ENCODE results near the gene AIM2. TPM values are rescaled to one million over a fixed set of nuclear protein-coding genes. Genes with fewer than 3 reads are reported as not detected.

AIM2 gene
- total and polyA plus RNA-seq, 10 of the 15 experiments (the other 5 are each of a cell fraction or from before 2014, with no cell fraction given) = 7.9 to 35.7 (median 12.8) TPM

DNA sequence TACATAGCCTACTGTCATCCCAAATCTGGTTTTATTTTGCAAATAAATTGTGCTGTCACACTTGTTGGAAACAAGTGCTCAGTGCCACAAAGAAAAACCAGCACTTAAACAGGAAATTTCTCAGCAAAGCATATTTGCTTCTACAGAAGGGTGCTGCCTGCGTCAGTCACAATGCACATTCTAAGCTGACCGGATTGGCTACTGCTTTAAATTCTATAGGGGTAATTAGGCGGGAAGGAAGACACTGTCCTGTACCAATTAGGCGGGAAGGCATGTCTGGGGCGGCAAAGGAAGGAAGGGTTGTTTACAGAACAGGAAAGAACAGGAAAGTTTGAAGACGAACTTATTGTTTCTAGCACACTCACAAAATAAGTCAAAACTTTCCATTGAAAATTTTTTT lies 64.1 kb downstream of the AIM2 start:
- BruUV-seq (replicated peaks) = no TSS peak
- ChIA-PET RAD21 (ENCODE audit: unreplicated experiment) (interaction anchor here (1.0 kb wide), 1 partner anchor 180 kb away, joined by 3 read pairs; no protein-coding TSS in a partner anchor), POLR2A (interaction anchor here (0.6 to 4.5 kb wide), 3 partner anchors 55 to 634 kb away, joined by 3 to 18 read pairs (median 6); partner anchors contain the start of gene AIM2), SMC1A (ENCODE audit: uncharacterized antibody, unreplicated experiment) (interaction anchor here (1.6 to 2.7 kb wide), 2 partner anchors 18 to 64 kb away, joined by 3 to 18 read pairs; partner anchors contain the start of gene AIM2), CTCF (interaction anchor here (1.9 to 7.4 kb wide), 2 partner anchors 60 to 64 kb away, joined by 9 to 37 read pairs; partner anchors contain the start of gene AIM2)
- Histone ChIP-seq H3K9me3 (replicated peaks; ENCODE audit: control insufficient read depth, insufficient read depth, low read length) (no peaks in the 10 kb centered on the region; the same call in 2 of the 3 replicates), H2AFZ (ENCODE audit: control insufficient read depth, low read depth, low read length) (no peak overlapping the region), H3K4me2 (ENCODE audit: control insufficient read depth, insufficient read depth) (peak overlapping the region; percentile 78), H3K79me2 (ENCODE audit: control insufficient read depth, insufficient read depth, low read length) (peaks cover 85% of the 10 kb centered on the region), H3K9ac (ENCODE audit: control insufficient read depth, insufficient read depth, low read length) (peak overlapping the region; percentile 99), H3K36me3 (ENCODE audit: control insufficient read depth in 2 of 2, insufficient read depth in 2 of 2, low read length in 1 of 2) (peaks cover 1 to 19% of the 10 kb centered on the region in 2 experiments; a peak in 3 of 4 replicates), H4K20me1 (ENCODE audit: control insufficient read depth, insufficient read depth) (no peaks in the 10 kb centered on the region), H3K27ac (ENCODE audit: control insufficient read depth, insufficient read depth) (peak overlapping the region; percentile 100), H3K4me1 (ENCODE audit: control insufficient read depth, insufficient read depth, low read length) (peaks cover 17% of the 10 kb centered on the region; the same call in 1 of the 2 replicates), H3K4me3 (peak overlapping the region; percentile 76), H3K27me3 (replicated peaks in 1 of 2; ENCODE audit: control insufficient read depth in 2 of 2, insufficient read depth in 2 of 2, low read length in 1 of 2) (no peaks in the 10 kb centered on the region)
- no peak for FAIRE-seq
- ATAC-seq = peak; percentile 54
- 1% methylated on average over 6 of the region's 6 CpGs for WGBS (ENCODE audit: insufficient coverage, insufficient replicate concordance, low lambda C conversion rate, missing lambda C conversion rate)
- in situ Hi-C loops (cut with MboI) (no loop called here), intact Hi-C loops (cut with micrococcal nuclease; ENCODE audit: unreplicated experiment) (no loop called here)
- peak; percentile 58 for DNase-seq (ENCODE audit: low read depth, low spot score)
- peak; percentile 28; the same call in 1 of the 2 replicates for TF ChIP-seq TAF1 (IDR thresholded peaks at IDR 0.05; ENCODE audit: borderline replicate concordance, low read depth, low read length)
- no peak for TF ChIP-seq IRF4 (IDR thresholded peaks at IDR 0.05; ENCODE audit: low read depth, low read length)
- TF ChIP-seq EZH2 (IDR thresholded peaks at IDR 0.05; ENCODE audit: borderline replicate concordance, control insufficient read depth, low read depth, low read length) = no peak
- TF ChIP-seq, protein P1, sequence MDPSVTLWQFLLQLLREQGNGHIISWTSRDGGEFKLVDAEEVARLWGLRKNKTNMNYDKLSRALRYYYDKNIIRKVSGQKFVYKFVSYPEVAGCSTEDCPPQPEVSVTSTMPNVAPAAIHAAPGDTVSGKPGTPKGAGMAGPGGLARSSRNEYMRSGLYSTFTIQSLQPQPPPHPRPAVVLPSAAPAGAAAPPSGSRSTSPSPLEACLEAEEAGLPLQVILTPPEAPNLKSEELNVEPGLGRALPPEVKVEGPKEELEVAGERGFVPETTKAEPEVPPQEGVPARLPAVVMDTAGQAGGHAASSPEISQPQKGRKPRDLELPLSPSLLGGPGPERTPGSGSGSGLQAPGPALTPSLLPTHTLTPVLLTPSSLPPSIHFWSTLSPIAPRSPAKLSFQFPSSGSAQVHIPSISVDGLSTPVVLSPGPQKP (IDR thresholded peaks at IDR 0.05; ENCODE audit: low read depth, low read length) = no peak
- peak; percentile 9; the same call in 1 of the 2 replicates for TF ChIP-seq MAX (IDR thresholded peaks at IDR 0.05; ENCODE audit: low read depth, low read length)
- no peak for TF ChIP-seq RAD51 (IDR thresholded peaks at IDR 0.05)
- no peak for TF ChIP-seq MEF2A (IDR thresholded peaks at IDR 0.05; ENCODE audit: insufficient read depth, low read depth, low read length)
- TF ChIP-seq MTA3 (IDR thresholded peaks at IDR 0.05; ENCODE audit: borderline replicate concordance, low read length) = peak; percentile 55; the same call in 1 of the 2 replicates
- TF ChIP-seq, protein P2, sequence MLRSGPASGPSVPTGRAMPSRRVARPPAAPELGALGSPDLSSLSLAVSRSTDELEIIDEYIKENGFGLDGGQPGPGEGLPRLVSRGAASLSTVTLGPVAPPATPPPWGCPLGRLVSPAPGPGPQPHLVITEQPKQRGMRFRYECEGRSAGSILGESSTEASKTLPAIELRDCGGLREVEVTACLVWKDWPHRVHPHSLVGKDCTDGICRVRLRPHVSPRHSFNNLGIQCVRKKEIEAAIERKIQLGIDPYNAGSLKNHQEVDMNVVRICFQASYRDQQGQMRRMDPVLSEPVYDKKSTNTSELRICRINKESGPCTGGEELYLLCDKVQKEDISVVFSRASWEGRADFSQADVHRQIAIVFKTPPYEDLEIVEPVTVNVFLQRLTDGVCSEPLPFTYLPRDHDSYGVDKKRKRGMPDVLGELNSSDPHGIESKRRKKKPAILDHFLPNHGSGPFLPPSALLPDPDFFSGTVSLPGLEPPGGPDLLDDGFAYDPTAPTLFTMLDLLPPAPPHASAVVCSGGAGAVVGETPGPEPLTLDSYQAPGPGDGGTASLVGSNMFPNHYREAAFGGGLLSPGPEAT (IDR thresholded peaks at IDR 0.05; ENCODE audit: low read depth) = 0 out of 2 replicates have a peak, but pooled peaks have one; percentile 16
- no peak for TF ChIP-seq SIX5 (IDR thresholded peaks at IDR 0.05; ENCODE audit: low read depth, low read length, severe bottlenecking)
- TF ChIP-seq MTA2 (IDR thresholded peaks at IDR 0.05; ENCODE audit: low read depth) = no peak
- TF ChIP-seq NFYB (IDR thresholded peaks at IDR 0.05; ENCODE audit: insufficient read depth, low read depth, low read length) = peak; percentile 58; the same call in 1 of the 2 replicates
- TF ChIP-seq TCF3 (IDR thresholded peaks at IDR 0.05; ENCODE audit: borderline replicate concordance, insufficient read depth, low read depth, low read length) = no peak
- peak; percentile 64; the same call in 1 of the 2 replicates for TF ChIP-seq CREB1 (IDR thresholded peaks at IDR 0.05; ENCODE audit: low read depth)
- TF ChIP-seq, protein P3, sequence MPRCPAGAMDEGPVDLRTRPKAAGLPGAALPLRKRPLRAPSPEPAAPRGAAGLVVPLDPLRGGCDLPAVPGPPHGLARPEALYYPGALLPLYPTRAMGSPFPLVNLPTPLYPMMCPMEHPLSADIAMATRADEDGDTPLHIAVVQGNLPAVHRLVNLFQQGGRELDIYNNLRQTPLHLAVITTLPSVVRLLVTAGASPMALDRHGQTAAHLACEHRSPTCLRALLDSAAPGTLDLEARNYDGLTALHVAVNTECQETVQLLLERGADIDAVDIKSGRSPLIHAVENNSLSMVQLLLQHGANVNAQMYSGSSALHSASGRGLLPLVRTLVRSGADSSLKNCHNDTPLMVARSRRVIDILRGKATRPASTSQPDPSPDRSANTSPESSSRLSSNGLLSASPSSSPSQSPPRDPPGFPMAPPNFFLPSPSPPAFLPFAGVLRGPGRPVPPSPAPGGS (IDR thresholded peaks at IDR 0.05; ENCODE audit: borderline replicate concordance, insufficient read depth, low read depth, low read length, poor library complexity, severe bottlenecking) = no peak
- peak; percentile 84 for TF ChIP-seq POLR2AphosphoS5 (IDR thresholded peaks at IDR 0.05; ENCODE audit: low read length)
- no peak for TF ChIP-seq ZBED1 (IDR thresholded peaks at IDR 0.05; ENCODE audit: borderline replicate concordance)
- no peak for TF ChIP-seq EGR1 (IDR thresholded peaks at IDR 0.05; ENCODE audit: borderline replicate concordance in 1 of 2, low read depth in 2 of 2, low read length in 2 of 2)
- 0 out of 2 replicates have a peak, but pooled peaks have one; percentile 11 for TF ChIP-seq ATF7 (IDR thresholded peaks at IDR 0.05; ENCODE audit: low read depth)

Data from GM12878 (cell line).